ENCODE results near the gene CHRNG.

GRCh38 chr2:232580648-232580981, 41.1 kb downstream of the CHRNG start:
- TF ChIP-seq CTCF (IDR thresholded peaks at IDR 0.05) (no peak), ZFX (IDR thresholded peaks at IDR 0.05; ENCODE audit: borderline replicate concordance) (no peak)
